Smooth muscle cell (in vitro differentiated cells): ENCODE data around the gene CHRDL2. TPM values are rescaled to one million over a fixed set of nuclear protein-coding genes. Genes with fewer than 3 reads are reported as not detected.
"Not testable (repeated sequence)": the region's sequence is repeated elsewhere in the genome, so short reads cannot be mapped to it uniquely, and the experiment has no call there.

Source experiments
- DNase-seq: peaks from one replicate; lab custom pipeline; 2025; ENCODE audit not compliant: unreplicated experiment; lab: John Stamatoyannopoulos, UW
- H2AFZ ChIP-seq: fragments of 200-600 bp; sonication (generic); 2 replicates; pipeline ENCODE4 v1.6.0; 2016; ENCODE audit warnings: antibody characterized with exemption, low read depth, mild to moderate bottlenecking
- H3F3A ChIP-seq: fragments of 200-600 bp; sonication (generic); 2 replicates; pipeline ENCODE4 v1.6.0; 2017; ENCODE audit warnings: antibody characterized with exemption, low read depth
- H3K27ac ChIP-seq: fragments of 200-600 bp; sonication (generic); 2 replicates; pipeline ENCODE4 v1.5.1; 2016; ENCODE audit warnings: low read depth, mild to moderate bottlenecking
- H3K27me3 ChIP-seq: fragments of 200-600 bp; sonication (generic); 2 replicates; pipeline ENCODE4 v1.6.1; 2016; ENCODE audit warnings: low read depth, mild to moderate bottlenecking
- H3K36me3 ChIP-seq: fragments of 200-600 bp; sonication (generic); 2 replicates; pipeline ENCODE4 v1.5.1; 2016; ENCODE audit warnings: low read depth
- H3K4me1 ChIP-seq: fragments of 200-600 bp; sonication (generic); 2 replicates; pipeline ENCODE4 v1.5.1; 2016; ENCODE audit warnings: low read depth
- H3K4me2 ChIP-seq: fragments of 200-600 bp; sonication (generic); 2 replicates; pipeline ENCODE4 v1.6.0; 2016; ENCODE audit warnings: mild to moderate bottlenecking
- H3K4me3 ChIP-seq: fragments of 200-600 bp; sonication (generic); 2 replicates; pipeline ENCODE4 v1.5.1; 2016; ENCODE audit warnings: mild to moderate bottlenecking
- H3K79me2 ChIP-seq: fragments of 200-600 bp; sonication (generic); 2 replicates; pipeline ENCODE4 v1.6.0; 2016; ENCODE audit warnings: low read depth, mild to moderate bottlenecking
- H3K9ac ChIP-seq: fragments of 200-600 bp; sonication (generic); 2 replicates; pipeline ENCODE4 v1.6.0; 2016; ENCODE audit warnings: low read depth
- H3K9me3 ChIP-seq: fragments of 200-600 bp; sonication (generic); replicated peaks from 2 replicates; pipeline ENCODE4 v1.5.1; 2016; ENCODE audit warnings: low read depth
- H4K20me1 ChIP-seq: fragments of 200-600 bp; sonication (generic); 2 replicates; pipeline ENCODE4 v1.6.0; 2016; ENCODE audit warnings: low read depth
- CTCF ChIP-seq: fragments of 200-600 bp; sonication (generic); IDR thresholded peaks from 2 replicates; pipeline ENCODE4 v1.5.1; 2017; ENCODE audit warnings: borderline replicate concordance, mild to moderate bottlenecking, antibody characterized with exemption; ENCODE audit not compliant: insufficient read depth, poor library complexity, severe bottlenecking
- WGBS: methylation state at CpG from one replicate; pipeline ENCODE4 v1.1.7; 2016; ENCODE audit warnings: low lambda C conversion rate; 5-methylcytosine and 5-hydroxymethylcytosine counted together
- polyA plus RNA-seq: library from polyadenylated mRNA; unstranded; fragments of >200 nt; fragmentation: Nextera tagmentation; extraction: Ambion mirVana; gene quantifications from 2 replicates; pipeline ENCODE4 v1.2.1, GENCODE V29; 2016
- total RNA-seq: library from RNA; depleted of rRNA; stranded (reverse); fragments of >200 nt; gene quantifications from 2 replicates; pipeline ENCODE4 v1.2.3, GENCODE V29; 2014

Gene CHRDL2
- total and polyA plus RNA-seq, 2 experiments from 2014 or later, result 13.8 to 71.4 TPM

- no peak overlapping the region for H3K9ac ChIP-seq
- no peaks in the 10 kb centered on the region for H3K36me3 ChIP-seq
- no peak for DNase-seq
- H3K79me2 ChIP-seq, result no peaks in the 10 kb centered on the region
- H3K4me3 ChIP-seq, result no peak overlapping the region
- no peak for TF ChIP-seq CTCF
- no peak overlapping the region for H2AFZ ChIP-seq
- H3K4me2 ChIP-seq, result no peak overlapping the region
- H3K27ac ChIP-seq, result no peak overlapping the region
- no peaks in the 10 kb centered on the region for H3K9me3 ChIP-seq
- 90% methylated on average over 4 of the region's 4 CpGs for WGBS
- no peaks in the 10 kb centered on the region for H4K20me1 ChIP-seq
- H3K27me3 ChIP-seq, result no peaks in the 10 kb centered on the region
- no peaks in the 10 kb centered on the region for H3F3A ChIP-seq
- H3K4me1 ChIP-seq, result no peaks in the 10 kb centered on the region
Measured at GRCh38 chr11:74662487-74663103, 68.6 kb downstream of the CHRDL2 start.

- not testable (repeated sequence) for H3F3A ChIP-seq, H3K36me3 ChIP-seq, H2AFZ ChIP-seq, H3K27ac ChIP-seq, H3K4me2 ChIP-seq, H3K4me3 ChIP-seq, H3K9me3 ChIP-seq, H3K27me3 ChIP-seq, H3K79me2 ChIP-seq, H3K9ac ChIP-seq, H3K4me1 ChIP-seq, H4K20me1 ChIP-seq, DNase-seq
- WGBS, result 63% methylated on average over 3 of the region's 4 CpGs
Measured at GRCh38 chr11:74659124-74659523, 72.1 kb downstream of the CHRDL2 start.

- Histone ChIP-seq H3K36me3 (no peaks in the 10 kb centered on the region), H4K20me1 (no peaks in the 10 kb centered on the region), H2AFZ (no peak overlapping the region), H3F3A (no peaks in the 10 kb centered on the region), H3K4me1 (no peaks in the 10 kb centered on the region), H3K9ac (no peak overlapping the region), H3K27me3 (no peaks in the 10 kb centered on the region), H3K4me3 (no peak overlapping the region), H3K4me2 (no peak overlapping the region), H3K27ac (no peak overlapping the region), H3K79me2 (no peaks in the 10 kb centered on the region), H3K9me3 (peaks cover 2% of the 10 kb centered on the region)
- no peak for TF ChIP-seq CTCF
- no peak for DNase-seq
- 96% methylated on average over 5 of the region's 5 CpGs for WGBS
Measured at GRCh38 chr11:74654976-74655375, 76.2 kb downstream of the CHRDL2 start.

- Histone ChIP-seq H3K9me3 (no peaks in the 10 kb centered on the region), H2AFZ (no peak overlapping the region), H3K36me3 (no peaks in the 10 kb centered on the region), H3K9ac (no peak overlapping the region), H3K27ac (no peak overlapping the region), H3K4me1 (peaks cover 7% of the 10 kb centered on the region), H3K27me3 (no peaks in the 10 kb centered on the region), H3F3A (no peaks in the 10 kb centered on the region), H3K4me2 (no peak overlapping the region), H3K4me3 (no peak overlapping the region), H4K20me1 (no peaks in the 10 kb centered on the region), H3K79me2 (no peaks in the 10 kb centered on the region)
- DNase-seq, result no peak
- no peak for TF ChIP-seq CTCF
- 89% methylated on average over 2 of the region's 2 CpGs for WGBS
Measured at GRCh38 chr11:74650498-74650897, 80.7 kb downstream of the CHRDL2 start.
